Psoas muscle (tissue), 8 donors: ENCODE measurements around the gene ZKSCAN1. TPM values are rescaled to one million over a fixed set of nuclear protein-coding genes. Genes with fewer than 3 reads are reported as not detected.

Experiments used
- ATAC-seq, 4 donors: fragments of 200-7000 bp; cut with Tn5 transposase; one replicate each; pipeline ENCODE4 v1.9.1; 2020; ENCODE audit warnings: moderate library complexity in 3 of 4, mild to moderate bottlenecking in 2 of 4
- DNase-seq, 2 donors: peaks; one replicate each; pipeline ENCODE4 v3.0.0-alpha.2; 2020
- H3K27ac ChIP-seq: fragments of 200-600 bp; one replicate; pipeline ENCODE4 v1.8.0; 2022
- H3K27me3 ChIP-seq, 3 donors: fragments of 200-600 bp in 1 of 3; one replicate each; pipeline versions ENCODE4 v1.6.1 to v1.8.0; 2013 to 2022; ENCODE audit warnings: low read length in 2 of 3, mild to moderate bottlenecking in 2 of 3, moderate library complexity in 1 of 3; ENCODE audit not compliant: insufficient read depth in 3 of 3
- H3K36me3 ChIP-seq, 2 donors: fragments of 200-600 bp in 1 of 2; one replicate each; pipeline versions ENCODE4 v1.6.1 to v1.8.0; 2013 to 2022; ENCODE audit warnings: low read depth in 1 of 2, mild to moderate bottlenecking in 1 of 2, moderate library complexity in 1 of 2; ENCODE audit not compliant: insufficient read depth in 1 of 2
- H3K4me1 ChIP-seq: fragments of 200-600 bp; one replicate; pipeline ENCODE4 v1.8.0; 2022
- H3K4me3 ChIP-seq: fragments of 200-600 bp; one replicate; pipeline ENCODE4 v1.8.0; 2022; ENCODE audit warnings: mild to moderate bottlenecking
- H3K9me3 ChIP-seq: fragments of 200-600 bp; one replicate; pipeline ENCODE4 v1.8.0; 2022
- whole genome bisulfite sequencing, 3 donors: extraction: QIAGEN DNeasy Blood & Tissue Kit; methylation state at CpG; one replicate each; pipeline versions ENCODE4 v1.1.6 to v1.1.7; 2013; 5-methylcytosine and 5-hydroxymethylcytosine counted together
- intact Hi-C, 2 donors: fragments of 100-400 bp; cut with DNase I; formaldehyde crosslinking; loops; one replicate each; pipeline versions ENCODE4 v1.11.0 to v1.14.2; 2022
- polyA plus RNA-seq, 3 donors: library from polyadenylated mRNA; stranded (reverse); fragments of 200-250 nt; gene quantifications; one replicate each; pipeline ENCODE4 v1.2.3, GENCODE V29; 2013
- total RNA-seq, 4 donors: library from RNA; stranded (reverse); fragmentation: NEBNext Ultra II Directional in 2 of 4; extraction: Animal tissue kit (Norgen Biotek cat#: 25700) in 2 of 4; gene quantifications; one replicate each; pipeline versions ENCODE4 v1.2.1 to v1.2.4, GENCODE V29; 2021 to 2023
- TF ChIP-seq, protein P1 (sequence below): fragments of 200-600 bp; IDR thresholded peaks from one replicate; pipeline ENCODE4 v1.8.0; 2022; ENCODE audit warnings: antibody characterized with exemption
- donor health status: healthy with polysubstance abuse.
- donor health status: DM: no; HTN: no; CAD: no; lungs with moderate emphysema.
- donor health status: Bipolar disorder and iron deficiency.
- donor health status: healthy.
- donor health status: DM: yes; HTN: yes; CAD: no.
- donor health status: DM: no; HTN: no; CAD: no.
- donor health status: DM: no; HTN: no; CAD: no.
- donor health status: DM: yes; HTN: yes; CAD: no.

The ZKSCAN1 gene
- total and polyA plus RNA-seq, 7 donors: 5.7 to 40.2 (median 38.5) TPM

DNA sequence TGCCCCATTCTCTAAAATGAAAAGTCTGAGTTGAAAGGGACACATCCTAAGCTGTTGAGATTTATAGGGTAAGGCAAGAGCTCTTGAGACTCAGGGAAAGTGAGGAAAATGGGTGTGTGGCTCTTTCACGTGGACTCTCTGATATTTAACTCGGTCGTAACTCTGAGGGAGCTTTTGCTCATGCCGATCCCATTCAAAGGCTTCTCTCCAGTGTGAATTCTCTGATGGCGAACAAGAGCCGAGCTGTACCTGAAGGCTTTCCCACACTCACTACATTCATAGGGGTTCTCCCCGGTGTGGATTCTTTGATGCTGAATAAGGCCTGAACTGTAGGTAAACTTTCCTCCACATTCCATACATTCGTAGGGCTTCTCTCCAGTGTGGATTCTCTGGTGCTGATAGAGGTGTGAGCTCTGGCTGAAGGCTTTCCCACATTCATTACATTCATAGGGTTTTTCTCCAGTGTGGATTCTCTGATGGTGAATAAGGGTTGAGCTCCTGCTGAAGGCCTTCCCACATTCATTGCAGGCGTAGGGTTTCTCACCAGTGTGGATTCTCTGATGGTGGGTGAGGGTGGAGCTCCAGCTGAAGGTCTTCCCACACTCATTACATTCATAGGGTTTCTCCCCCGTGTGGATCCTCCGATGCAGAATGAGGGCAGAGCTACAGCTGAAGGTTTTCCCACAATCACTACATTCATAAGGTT, 55.8 kb downstream of the ZKSCAN1 start:
- TF ChIP-seq, protein P1, sequence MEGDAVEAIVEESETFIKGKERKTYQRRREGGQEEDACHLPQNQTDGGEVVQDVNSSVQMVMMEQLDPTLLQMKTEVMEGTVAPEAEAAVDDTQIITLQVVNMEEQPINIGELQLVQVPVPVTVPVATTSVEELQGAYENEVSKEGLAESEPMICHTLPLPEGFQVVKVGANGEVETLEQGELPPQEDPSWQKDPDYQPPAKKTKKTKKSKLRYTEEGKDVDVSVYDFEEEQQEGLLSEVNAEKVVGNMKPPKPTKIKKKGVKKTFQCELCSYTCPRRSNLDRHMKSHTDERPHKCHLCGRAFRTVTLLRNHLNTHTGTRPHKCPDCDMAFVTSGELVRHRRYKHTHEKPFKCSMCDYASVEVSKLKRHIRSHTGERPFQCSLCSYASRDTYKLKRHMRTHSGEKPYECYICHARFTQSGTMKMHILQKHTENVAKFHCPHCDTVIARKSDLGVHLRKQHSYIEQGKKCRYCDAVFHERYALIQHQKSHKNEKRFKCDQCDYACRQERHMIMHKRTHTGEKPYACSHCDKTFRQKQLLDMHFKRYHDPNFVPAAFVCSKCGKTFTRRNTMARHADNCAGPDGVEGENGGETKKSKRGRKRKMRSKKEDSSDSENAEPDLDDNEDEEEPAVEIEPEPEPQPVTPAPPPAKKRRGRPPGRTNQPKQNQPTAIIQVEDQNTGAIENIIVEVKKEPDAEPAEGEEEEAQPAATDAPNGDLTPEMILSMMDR: no peak
- Histone ChIP-seq H3K4me3 (no peak overlapping the region), H3K36me3 (peaks cover 32 to 93% of the 10 kb centered on the region in 2 donors), H3K27me3 (no peaks in the 10 kb centered on the region), H3K9me3 (peaks cover 25% of the 10 kb centered on the region), H3K4me1 (no peaks in the 10 kb centered on the region), H3K27ac (no peak overlapping the region)
- intact Hi-C loops: no loop called here
- 98 to 99% (median 98%) methylated on average over 11 of the region's 11 CpGs for WGBS, 3 donors
- DNase-seq: no peak
- ATAC-seq: no peak

DNA sequence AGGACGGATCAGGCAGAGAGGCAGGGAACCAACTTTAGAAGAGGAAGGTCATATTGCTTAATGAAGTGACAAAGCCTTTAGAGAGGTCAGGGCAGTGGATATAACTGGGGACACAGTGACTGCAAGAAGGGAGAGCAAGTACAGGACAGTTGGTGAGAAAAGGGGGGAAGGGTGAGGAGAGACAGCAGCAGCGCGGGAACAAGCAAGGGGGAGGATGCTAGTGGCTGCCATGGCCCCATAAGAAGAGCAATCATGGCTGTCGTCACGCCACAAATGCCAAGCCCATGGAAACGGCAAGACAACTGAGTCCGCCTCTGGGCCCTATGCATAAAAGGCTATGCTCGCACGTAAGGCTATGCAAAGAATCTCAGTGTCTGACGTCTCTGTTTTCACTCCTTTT, 57.1 kb downstream of the ZKSCAN1 start:
- TF ChIP-seq, protein P1: no peak
- intact Hi-C loops: no loop called here
- ATAC-seq (no peak), DNase-seq (no peak)
- Histone ChIP-seq H3K9me3 (peaks cover 25% of the 10 kb centered on the region), H3K4me1 (no peaks in the 10 kb centered on the region), H3K4me3 (no peak overlapping the region), H3K36me3 (peaks cover 32 to 95% of the 10 kb centered on the region in 2 donors), H3K27me3 (no peaks in the 10 kb centered on the region), H3K27ac (no peak overlapping the region)
- 97 to 98% (median 98%) methylated on average over 10 of the region's 10 CpGs for WGBS, 3 donors

DNA sequence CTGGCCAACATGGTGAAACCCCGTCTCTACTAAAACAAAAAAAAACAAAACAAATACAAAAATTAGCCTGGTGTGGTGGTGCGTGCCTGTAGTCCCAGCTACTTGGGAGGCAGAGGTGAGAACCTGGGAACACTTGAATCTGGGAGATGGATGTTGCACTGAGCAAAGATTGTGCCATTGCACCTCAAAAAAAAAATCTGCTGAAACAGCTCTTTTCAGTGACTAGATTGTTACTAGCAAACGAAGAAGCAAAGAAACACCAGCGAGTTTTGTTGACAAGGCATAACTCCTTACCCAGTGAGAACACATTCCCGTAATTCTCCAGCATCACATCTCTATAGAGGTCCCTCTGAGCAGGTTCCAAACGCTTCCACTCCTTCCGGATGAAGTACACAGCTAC, 59.4 kb downstream of the ZKSCAN1 start:
- H3K27ac ChIP-seq: no peak overlapping the region
- TF ChIP-seq, protein P1: no peak
- H3K4me1 ChIP-seq: peaks cover 7% of the 10 kb centered on the region
- DNase-seq (no peak), ATAC-seq (no peak)
- H3K36me3 ChIP-seq: peaks cover 35 to 98% of the 10 kb centered on the region in 2 donors
- intact Hi-C loops: no loop called here
- 95 to 99% (median 95%) methylated on average over 7 of the region's 7 CpGs for WGBS, 3 donors
- H3K27me3 ChIP-seq: no peaks in the 10 kb centered on the region
- H3K4me3 ChIP-seq: no peak overlapping the region
- H3K9me3 ChIP-seq: peaks cover 25% of the 10 kb centered on the region

DNA sequence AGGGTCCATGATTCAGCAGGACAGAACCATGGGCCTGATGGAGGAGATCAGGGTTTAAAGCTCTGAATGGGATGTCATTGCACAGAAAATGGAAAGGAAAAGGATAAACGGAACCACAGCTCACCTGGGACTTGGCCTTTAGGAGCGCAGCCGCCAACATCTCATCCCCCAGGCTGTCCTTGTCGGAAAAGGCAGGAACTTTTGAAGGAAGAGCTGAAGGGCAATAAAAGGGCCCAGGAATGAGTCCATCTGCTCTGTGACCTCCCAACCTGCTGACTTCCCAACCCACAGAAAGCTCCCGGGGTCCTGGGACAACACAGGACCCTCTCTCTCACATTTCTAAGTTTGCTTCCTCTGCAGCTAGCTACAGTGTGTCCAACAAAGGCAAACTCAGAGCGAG, 60.0 kb downstream of the ZKSCAN1 start:
- Histone ChIP-seq H3K4me3 (no peak overlapping the region), H3K27me3 (no peaks in the 10 kb centered on the region), H3K27ac (no peak overlapping the region), H3K36me3 (peaks cover 29 to 94% of the 10 kb centered on the region in 2 donors), H3K9me3 (peaks cover 23% of the 10 kb centered on the region), H3K4me1 (peaks cover 13% of the 10 kb centered on the region)
- 92 to 94% (median 93%) methylated on average over 6 of the region's 6 CpGs for WGBS, 3 donors
- DNase-seq (no peak), ATAC-seq (no peak)
- intact Hi-C loops: no loop called here
- TF ChIP-seq, protein P1: no peak

DNA sequence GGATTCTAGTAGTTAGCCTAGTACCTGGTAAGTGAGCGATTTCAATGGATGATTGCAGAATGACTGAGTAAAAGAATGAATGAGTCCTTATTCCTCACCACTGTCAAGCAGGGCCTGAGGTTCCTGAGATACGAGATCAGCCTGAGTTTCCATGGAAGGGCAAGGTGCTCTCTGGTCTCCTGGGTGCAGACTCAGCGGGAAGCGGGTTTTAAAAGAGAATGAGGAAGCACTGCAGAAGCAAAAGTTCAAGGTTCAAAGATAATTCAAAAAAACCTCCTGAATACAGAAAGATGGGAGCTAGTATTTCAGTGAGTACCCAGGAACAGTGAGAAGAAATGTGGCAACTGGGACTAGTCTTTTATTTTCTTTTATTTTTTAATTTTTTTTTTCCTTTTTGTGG, 61.8 kb downstream of the ZKSCAN1 start:
- no peaks in the 10 kb centered on the region for H3K27me3 ChIP-seq
- DNase-seq (no peak), ATAC-seq (no peak)
- intact Hi-C loops: no loop called here
- 92 to 95% (median 92%) methylated on average over 4 of the region's 4 CpGs for WGBS, 3 donors
- H3K4me1 ChIP-seq: peaks cover 15% of the 10 kb centered on the region
- peaks cover 5% of the 10 kb centered on the region for H3K9me3 ChIP-seq
- no peak overlapping the region for H3K4me3 ChIP-seq
- TF ChIP-seq, protein P1: no peak
- H3K36me3 ChIP-seq: peaks cover 12 to 76% of the 10 kb centered on the region in 2 donors
- no peak overlapping the region for H3K27ac ChIP-seq
